DMS 273 (cell line): Measurements from ENCODE around the gene CAMK2G.
"Not testable (repeated sequence)": the region's sequence is repeated elsewhere in the genome, so short reads cannot be mapped to it uniquely, and the experiment has no call there.

Source experiments
- DNase-seq: peaks from one replicate; lab custom pipeline; 2025; ENCODE audit not compliant: unreplicated experiment; lab: John Stamatoyannopoulos, UW

The CAMK2G gene

GRCh38 chr10:73841061-73841421 is 33.3 kb downstream of the CAMK2G start:
- DNase-seq, result no peak

- DNase-seq, result no peak
Observed at GRCh38 chr10:73840403-73841060, 33.8 kb downstream of the CAMK2G start.

- DNase-seq, result no peak
Observed at GRCh38 chr10:73840056-73840402, 34.3 kb downstream of the CAMK2G start.

GRCh38 chr10:73839276-73839966 is 34.9 kb downstream of the CAMK2G start:
- DNase-seq, result no peak

- no peak for DNase-seq
Observed at GRCh38 chr10:73838827-73839226, 35.5 kb downstream of the CAMK2G start.

GRCh38 chr10:73838008-73838567 is 36.3 kb downstream of the CAMK2G start:
- DNase-seq, result no peak

GRCh38 chr10:73837072-73837471 is 37.3 kb downstream of the CAMK2G start:
- no peak for DNase-seq

GRCh38 chr10:73836427-73836980 is 37.9 kb downstream of the CAMK2G start:
- DNase-seq, result no peak

- not testable (repeated sequence) for DNase-seq
Observed at GRCh38 chr10:73829090-73829489, 45.3 kb downstream of the CAMK2G start.

GRCh38 chr10:73828161-73828560 is 46.2 kb downstream of the CAMK2G start:
- DNase-seq, result no peak

GRCh38 chr10:73827346-73828089 is 46.8 kb downstream of the CAMK2G start:
- no peak for DNase-seq

- DNase-seq, result no peak
Observed at GRCh38 chr10:73824146-73824725, 50.1 kb downstream of the CAMK2G start.

- DNase-seq, result no peak
Observed at GRCh38 chr10:73823391-73823790, 51.0 kb downstream of the CAMK2G start.

- no peak for DNase-seq
Observed at GRCh38 chr10:73819513-73820093, 54.8 kb downstream of the CAMK2G start.

GRCh38 chr10:73819081-73819480 is 55.3 kb downstream of the CAMK2G start:
- DNase-seq, result no peak

GRCh38 chr10:73818402-73818801 is 56.0 kb downstream of the CAMK2G start:
- DNase-seq, result no peak

GRCh38 chr10:73817826-73818225 is 56.5 kb downstream of the CAMK2G start:
- DNase-seq, result no peak

GRCh38 chr10:73816917-73817729 is 57.2 kb downstream of the CAMK2G start:
- DNase-seq, result no peak

GRCh38 chr10:73815719-73816030 is 58.7 kb downstream of the CAMK2G start:
- DNase-seq, result no peak
